OCI-LY1 (cell line): ENCODE measurements around the gene FOXB1.

Experiments used
- CTCF ChIP-seq: fragments of 200-600 bp; sonication (generic), shearing (Covaris generic); IDR thresholded peaks from 2 replicates; pipeline ENCODE4 v1.5.1; 2017; ENCODE audit warnings: mild to moderate bottlenecking, antibody characterized with exemption, low read length, moderate library complexity, mixed read lengths
- EZH2 ChIP-seq: fragments of 200-600 bp; sonication (generic), shearing (Covaris generic); IDR thresholded peaks from 2 replicates; pipeline ENCODE4 v1.8.0; 2017; ENCODE audit warnings: borderline replicate concordance, mixed run types, mild to moderate bottlenecking, antibody characterized with exemption, low read length, moderate library complexity, mixed read lengths

- TF ChIP-seq CTCF (no peak), EZH2 (no peak)
Observed at GRCh38 chr15:60052796-60053195, 48.7 kb downstream of the FOXB1 start.
